Left ventricle myocardium inferior (tissue), 1 donor: ENCODE measurements around the gene CBY1. TPM values are rescaled to one million over a fixed set of nuclear protein-coding genes. Genes with fewer than 3 reads are reported as not detected.

ENCODE experiments used
- DNase-seq: peaks from one replicate; pipeline ENCODE4 v3.0.0-alpha.2; 2020
- H3K27ac ChIP-seq: fragments of 200-600 bp; replicated peaks from 2 replicates; pipeline ENCODE4 v1.8.0; 2021
- H3K27me3 ChIP-seq: fragments of 200-600 bp; 2 replicates; pipeline ENCODE4 v1.8.0; 2021; ENCODE audit warnings: low read depth
- H3K36me3 ChIP-seq: fragments of 200-600 bp; 2 replicates; pipeline ENCODE4 v1.8.0; 2021
- H3K4me1 ChIP-seq: fragments of 200-600 bp; 2 replicates; pipeline ENCODE4 v1.8.0; 2021
- H3K4me3 ChIP-seq: fragments of 200-600 bp; 2 replicates; pipeline ENCODE4 v1.8.0; 2021; ENCODE audit warnings: mild to moderate bottlenecking, moderate library complexity
- H3K9me3 ChIP-seq: fragments of 200-600 bp; replicated peaks from 2 replicates; pipeline ENCODE4 v1.8.0; 2021
- CTCF ChIP-seq: fragments of 200-600 bp; IDR thresholded peaks from 2 replicates; pipeline ENCODE4 v1.8.0; 2021; ENCODE audit warnings: antibody characterized with exemption, mild to moderate bottlenecking, borderline replicate concordance
- intact Hi-C: fragments of 100-400 bp; cut with micrococcal nuclease; formaldehyde crosslinking; loops from one replicate; pipeline ENCODE4 v1.11.0; 2022
- total RNA-seq: library from RNA; stranded (reverse); fragmentation: NEBNext Ultra II Directional; extraction: Animal tissue kit (Norgen Biotek cat#: 25700); gene quantifications from one replicate; pipeline ENCODE4 v1.2.1, GENCODE V29; 2021
- donor health status: DM: no; HTN: yes; CAD: no; lungs with severe emphysema.

Gene CBY1
- total RNA-seq, 1 donor from 2014 or later = 44.4 TPM

GRCh38 chr22:38675833-38676232 lies 19.4 kb downstream of the CBY1 start:
- Histone ChIP-seq H3K4me1 (no peaks in the 10 kb centered on the region), H3K4me3 (no peak overlapping the region), H3K9me3 (no peaks in the 10 kb centered on the region), H3K27me3 (no peaks in the 10 kb centered on the region), H3K27ac (no peak overlapping the region), H3K36me3 (peaks cover 33% of the 10 kb centered on the region)
- intact Hi-C loops = no loop called here
- TF ChIP-seq CTCF = no peak
- no peak for DNase-seq

GRCh38 chr22:38681582-38682335 lies 25.3 kb downstream of the CBY1 start, which contains the start of gene TOMM22:
TSS of gene TOMM22 (plus strand) at chr22:38681957. CDS start at chr22:38681979, 22 bp downstream.
- intact Hi-C loops = no loop called here
- peak; percentile 61 for TF ChIP-seq CTCF
- Histone ChIP-seq H3K9me3 (no peaks in the 10 kb centered on the region), H3K36me3 (peaks cover 38% of the 10 kb centered on the region), H3K4me3 (peak within 1 kb of the TSS; percentile 95), H3K27me3 (no peaks in the 10 kb centered on the region), H3K27ac (peak within 1 kb of the TSS; percentile 86), H3K4me1 (peaks cover 22% of the 10 kb centered on the region)
- DNase-seq = peak; percentile 88

GRCh38 chr22:38684895-38685294 lies 28.5 kb downstream of the CBY1 start:
- no peak for DNase-seq
- intact Hi-C loops = no loop called here
- no peak overlapping the region for H3K27ac ChIP-seq
- peaks cover 69% of the 10 kb centered on the region for H3K36me3 ChIP-seq
- H3K27me3 ChIP-seq = no peaks in the 10 kb centered on the region
- no peak overlapping the region for H3K4me3 ChIP-seq
- no peaks in the 10 kb centered on the region for H3K9me3 ChIP-seq
- no peak for TF ChIP-seq CTCF
- H3K4me1 ChIP-seq = peaks cover 22% of the 10 kb centered on the region

- Histone ChIP-seq H3K9me3 (no peaks in the 10 kb centered on the region), H3K27ac (no peak overlapping the region), H3K4me3 (no peak overlapping the region), H3K36me3 (peaks cover 77% of the 10 kb centered on the region), H3K27me3 (no peaks in the 10 kb centered on the region), H3K4me1 (peaks cover 22% of the 10 kb centered on the region)
- DNase-seq = no peak
- TF ChIP-seq CTCF = no peak
- intact Hi-C loops = no loop called here
Observed at GRCh38 chr22:38685761-38686160, 29.3 kb downstream of the CBY1 start.

GRCh38 chr22:38689651-38690050 lies 33.2 kb downstream of the CBY1 start:
- no peaks in the 10 kb centered on the region for H3K9me3 ChIP-seq
- intact Hi-C loops = no loop called here
- no peak for TF ChIP-seq CTCF
- no peak overlapping the region for H3K4me3 ChIP-seq
- DNase-seq = no peak
- H3K36me3 ChIP-seq = peaks cover 80% of the 10 kb centered on the region
- no peak overlapping the region for H3K27ac ChIP-seq
- H3K4me1 ChIP-seq = peaks cover 13% of the 10 kb centered on the region
- no peaks in the 10 kb centered on the region for H3K27me3 ChIP-seq
